Cardiac muscle cell (in vitro differentiated cells and primary cell): ENCODE results near the gene SOCS7. TPM values are rescaled to one million over a fixed set of nuclear protein-coding genes. Genes with fewer than 3 reads are reported as not detected.

Experiments
- DNase-seq, 2 donors: peaks; one replicate each; pipeline versions ENCODE4 v3.0.0 to v3.0.0-alpha.2; 2010 to 2017; ENCODE audit warnings: low read depth in 1 of 2, low spot score in 1 of 2
- H3K27ac ChIP-seq: fragments of 200-600 bp; sonication (generic); 2 replicates; pipeline ENCODE4 v1.5.1; 2016
- H3K27me3 ChIP-seq: fragments of 200-600 bp; sonication (generic); 2 replicates; pipeline ENCODE4 v1.6.0; 2016; ENCODE audit warnings: control low read depth
- H3K36me3 ChIP-seq: fragments of 200-600 bp; sonication (generic); 2 replicates; pipeline ENCODE4 v1.5.1; 2016; ENCODE audit warnings: control low read depth
- H3K4me1 ChIP-seq: fragments of 200-600 bp; sonication (generic); 2 replicates; pipeline ENCODE4 v1.8.1; 2017; ENCODE audit warnings: low read depth, mild to moderate bottlenecking, mixed run types
- H3K4me3 ChIP-seq: fragments of 200-600 bp; sonication (generic); 2 replicates; pipeline ENCODE4 v1.5.1; 2016; ENCODE audit warnings: mild to moderate bottlenecking
- H3K9me3 ChIP-seq: fragments of 200-600 bp; sonication (generic); 2 replicates; pipeline ENCODE4 v1.5.1; 2017; ENCODE audit warnings: low read depth, mild to moderate bottlenecking, control low read depth
- polyA plus RNA-seq: library from polyadenylated mRNA; unstranded; fragments of >200 nt; fragmentation: Nextera tagmentation; extraction: Ambion mirVana; gene quantifications from 2 replicates; pipeline ENCODE4 v1.2.1, GENCODE V29; 2016
- total RNA-seq: library from RNA; depleted of rRNA; stranded (reverse); fragments of >200 nt; gene quantifications from 2 replicates; pipeline ENCODE4 v1.2.3, GENCODE V29; 2016
- TF ChIP-seq, protein P1 (sequence below): IDR thresholded peaks from 2 replicates; pipeline ENCODE4 v1.5.1; 2012; ENCODE audit warnings: low read depth, mild to moderate bottlenecking, low read length

SOCS7 gene
- total and polyA plus RNA-seq, 2 experiments from 2014 or later = 2.8 to 18.7 TPM

DNA sequence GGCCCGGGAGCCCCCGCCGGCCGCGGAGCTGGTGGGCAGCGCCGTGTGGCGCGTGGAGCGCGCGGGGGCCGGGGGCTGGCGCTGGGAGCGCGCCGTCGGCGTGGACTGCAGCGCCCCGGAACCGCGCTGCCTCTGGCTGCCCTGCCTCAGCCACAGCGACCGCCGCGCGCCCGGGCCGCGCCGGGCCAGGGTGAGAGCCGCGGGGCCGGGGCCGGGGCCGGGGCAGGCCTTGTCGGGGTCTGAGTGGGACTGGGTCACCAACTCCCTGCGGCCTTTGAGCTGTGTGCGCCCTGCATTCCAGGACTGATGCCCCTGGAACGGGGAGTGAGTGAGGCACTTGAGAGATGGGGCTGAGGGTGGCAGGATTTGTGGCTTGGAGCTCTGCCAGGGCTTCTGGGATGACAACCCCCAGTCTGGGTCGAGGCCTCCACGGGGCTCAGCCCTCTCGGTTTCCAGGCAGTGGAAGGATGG is 102.3 kb downstream of the SOCS7 start:
- no peaks in the 10 kb centered on the region for H3K9me3 ChIP-seq
- TF ChIP-seq, protein P1, sequence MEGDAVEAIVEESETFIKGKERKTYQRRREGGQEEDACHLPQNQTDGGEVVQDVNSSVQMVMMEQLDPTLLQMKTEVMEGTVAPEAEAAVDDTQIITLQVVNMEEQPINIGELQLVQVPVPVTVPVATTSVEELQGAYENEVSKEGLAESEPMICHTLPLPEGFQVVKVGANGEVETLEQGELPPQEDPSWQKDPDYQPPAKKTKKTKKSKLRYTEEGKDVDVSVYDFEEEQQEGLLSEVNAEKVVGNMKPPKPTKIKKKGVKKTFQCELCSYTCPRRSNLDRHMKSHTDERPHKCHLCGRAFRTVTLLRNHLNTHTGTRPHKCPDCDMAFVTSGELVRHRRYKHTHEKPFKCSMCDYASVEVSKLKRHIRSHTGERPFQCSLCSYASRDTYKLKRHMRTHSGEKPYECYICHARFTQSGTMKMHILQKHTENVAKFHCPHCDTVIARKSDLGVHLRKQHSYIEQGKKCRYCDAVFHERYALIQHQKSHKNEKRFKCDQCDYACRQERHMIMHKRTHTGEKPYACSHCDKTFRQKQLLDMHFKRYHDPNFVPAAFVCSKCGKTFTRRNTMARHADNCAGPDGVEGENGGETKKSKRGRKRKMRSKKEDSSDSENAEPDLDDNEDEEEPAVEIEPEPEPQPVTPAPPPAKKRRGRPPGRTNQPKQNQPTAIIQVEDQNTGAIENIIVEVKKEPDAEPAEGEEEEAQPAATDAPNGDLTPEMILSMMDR = no peak
- peaks cover 38% of the 10 kb centered on the region for H3K4me1 ChIP-seq
- H3K4me3 ChIP-seq = no peak overlapping the region
- peak in 1 of 2 donors; percentile 65 for DNase-seq
- no peaks in the 10 kb centered on the region for H3K36me3 ChIP-seq
- peaks cover 7% of the 10 kb centered on the region for H3K27me3 ChIP-seq
- peak overlapping the region; percentile 61 for H3K27ac ChIP-seq

DNA sequence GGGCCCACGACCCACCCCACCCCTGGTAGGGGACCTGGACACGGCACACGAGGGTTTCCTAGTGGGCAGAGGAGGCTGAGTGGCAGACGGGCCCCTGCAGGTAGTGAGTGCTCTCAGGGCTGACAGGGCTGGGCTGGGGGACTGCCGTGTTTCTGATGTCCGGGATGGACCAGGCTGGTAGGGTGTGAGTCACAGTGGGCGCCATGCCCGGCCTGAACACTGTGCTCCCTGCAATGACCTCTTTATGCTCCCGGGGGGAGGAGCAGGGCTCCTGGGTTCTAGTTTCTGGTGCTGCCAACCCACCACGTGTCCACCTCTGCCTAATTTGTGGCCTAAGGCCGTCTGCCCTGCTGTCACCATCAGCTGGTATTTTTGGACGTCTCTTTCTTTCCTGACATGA is 102.9 kb downstream of the SOCS7 start:
- Histone ChIP-seq H3K36me3 (no peaks in the 10 kb centered on the region), H3K4me3 (no peak overlapping the region), H3K4me1 (peaks cover 41% of the 10 kb centered on the region), H3K27ac (peak overlapping the region; percentile 61), H3K27me3 (peaks cover 7% of the 10 kb centered on the region), H3K9me3 (no peaks in the 10 kb centered on the region)
- DNase-seq = peak in 1 of 2 donors; percentile 75
- TF ChIP-seq, protein P1 = no peak

Other genes starting within 250 kb of the SOCS7 start
- gene TBC1D3E, start 223.9 kb upstream of the SOCS7 start, total RNA-seq = 1.6 and 4.9 TPM in 2 replicates
- 4.6 and 6.1 TPM in 2 replicates for gene TBC1D3E, start 223.9 kb upstream of the SOCS7 start, polyA plus RNA-seq
- gene TBC1D3, start 159.3 kb upstream of the SOCS7 start, total RNA-seq = not detected in 2 replicates
- not detected in 2 replicates for gene TBC1D3, start 159.3 kb upstream of the SOCS7 start, polyA plus RNA-seq
- 42.0 and 46.7 TPM in 2 replicates for gene MRPL45, start 54.7 kb upstream of the SOCS7 start, total RNA-seq
- gene MRPL45, start 54.7 kb upstream of the SOCS7 start, polyA plus RNA-seq = 43.5 and 49.0 TPM in 2 replicates
- 0.07 and 0.51 TPM in 2 replicates for gene GPR179, start 7.9 kb upstream of the SOCS7 start, total RNA-seq
- gene GPR179, start 7.9 kb upstream of the SOCS7 start, polyA plus RNA-seq = 0.12 TPM in 1 of 2 replicates, not detected in the other
- 9.0 and 13.2 TPM in 2 replicates for gene ARHGAP23, start 76.6 kb downstream of the SOCS7 start, total RNA-seq
- gene ARHGAP23, start 76.6 kb downstream of the SOCS7 start, polyA plus RNA-seq = 6.8 and 7.6 TPM in 2 replicates